ENCODE results near the gene HNRNPA0.
A peak's percentile ranks its signal among the peaks of the same experiment; 100 is the strongest.

Gene HNRNPA0

GRCh38 chr5:137753691-137754187 is 424 bp downstream of the HNRNPA0 start:
- TF ChIP-seq CTCF (IDR thresholded peaks at IDR 0.05; ENCODE audit: borderline replicate concordance, insufficient read depth, low read depth, low read length) = no peak
- peak overlapping the region; percentile 94 for H3K4me3 ChIP-seq (ENCODE audit: low read depth, low read length)

GRCh38 chr5:137752905-137753690 is 1.1 kb downstream of the HNRNPA0 start:
- no peak for TF ChIP-seq CTCF (IDR thresholded peaks at IDR 0.05; ENCODE audit: borderline replicate concordance, insufficient read depth, low read depth, low read length)
- H3K4me3 ChIP-seq (ENCODE audit: low read depth, low read length) = peak overlapping the region; percentile 94

GRCh38 chr5:137751869-137752491 is 2.2 kb downstream of the HNRNPA0 start:
- peak; percentile 54; the same call in 1 of the 2 replicates for TF ChIP-seq CTCF (IDR thresholded peaks at IDR 0.05; ENCODE audit: borderline replicate concordance, insufficient read depth, low read depth, low read length)
- peak overlapping the region; percentile 94 for H3K4me3 ChIP-seq (ENCODE audit: low read depth, low read length)

- TF ChIP-seq CTCF (IDR thresholded peaks at IDR 0.05; ENCODE audit: borderline replicate concordance, insufficient read depth, low read depth, low read length) = no peak
- H3K4me3 ChIP-seq (ENCODE audit: low read depth, low read length) = no peak overlapping the region
Measured at GRCh38 chr5:137750436-137750835, 3.7 kb downstream of the HNRNPA0 start.

- H3K4me3 ChIP-seq (ENCODE audit: low read depth, low read length) = no peak overlapping the region
- TF ChIP-seq CTCF (IDR thresholded peaks at IDR 0.05; ENCODE audit: borderline replicate concordance, insufficient read depth, low read depth, low read length) = no peak
Measured at GRCh38 chr5:137747848-137748247, 6.3 kb downstream of the HNRNPA0 start.

- peak; percentile 59 for TF ChIP-seq CTCF (IDR thresholded peaks at IDR 0.05; ENCODE audit: borderline replicate concordance, insufficient read depth, low read depth, low read length)
- no peak overlapping the region for H3K4me3 ChIP-seq (ENCODE audit: low read depth, low read length)
Measured at GRCh38 chr5:137743031-137743640, 11.0 kb downstream of the HNRNPA0 start.

All from GM12875 (cell line).